ENCODE data around the gene CNDP2.

CNDP2 gene

GRCh38 chr18:74479486-74480148, 16.5 kb upstream of the CNDP2 start:
- Histone ChIP-seq H3K4me2 (ENCODE audit: low read length) (no peak overlapping the region), H3K27me3 (ENCODE audit: insufficient read depth, low read length) (no peaks in the 10 kb centered on the region), H3K27ac (ENCODE audit: low read depth, low read length, poor library complexity, severe bottlenecking) (no peak overlapping the region), H3K4me3 (ENCODE audit: low read depth, low read length, poor library complexity, severe bottlenecking) (no peak overlapping the region), H2AFZ (ENCODE audit: low read length) (no peak overlapping the region), H4K20me1 (ENCODE audit: insufficient read depth, low read length) (no peaks in the 10 kb centered on the region), H3K79me2 (ENCODE audit: insufficient read depth, low read length) (no peaks in the 10 kb centered on the region), H3K4me1 (ENCODE audit: insufficient read depth, low read length, severe bottlenecking) (no peaks in the 10 kb centered on the region), H3K36me3 (ENCODE audit: insufficient read depth, low read length) (no peaks in the 10 kb centered on the region), H3K9me2 (ENCODE audit: low read depth, low read length) (no peaks in the 10 kb centered on the region), H3K9me3 (ENCODE audit: low read length) (no peaks in the 10 kb centered on the region), H3K9ac (ENCODE audit: low read length) (no peak overlapping the region), H3F3A (ENCODE audit: insufficient read depth, low read length) (no peaks in the 10 kb centered on the region)
- TF ChIP-seq EZH2 (IDR thresholded peaks at IDR 0.05; ENCODE audit: borderline replicate concordance, low read length) (no peak), CTCF (IDR thresholded peaks at IDR 0.05; ENCODE audit: low read length) (no peak)

GRCh38 chr18:74480149-74480651, 16.0 kb upstream of the CNDP2 start:
- Histone ChIP-seq H3K27me3 (ENCODE audit: insufficient read depth, low read length) (no peaks in the 10 kb centered on the region), H2AFZ (ENCODE audit: low read length) (no peak overlapping the region)

GRCh38 chr18:74482697-74483096, 13.5 kb upstream of the CNDP2 start:
- Histone ChIP-seq H3F3A (ENCODE audit: insufficient read depth, low read length) (no peaks in the 10 kb centered on the region), H3K9me2 (ENCODE audit: low read depth, low read length) (no peaks in the 10 kb centered on the region), H3K4me1 (ENCODE audit: insufficient read depth, low read length, severe bottlenecking) (no peaks in the 10 kb centered on the region), H3K36me3 (ENCODE audit: insufficient read depth, low read length) (no peaks in the 10 kb centered on the region), H3K4me2 (ENCODE audit: low read length) (no peak overlapping the region), H3K9ac (ENCODE audit: low read length) (no peak overlapping the region), H2AFZ (ENCODE audit: low read length) (no peak overlapping the region), H3K4me3 (ENCODE audit: low read depth, low read length, poor library complexity, severe bottlenecking) (no peak overlapping the region), H3K9me3 (ENCODE audit: low read length) (no peaks in the 10 kb centered on the region), H4K20me1 (ENCODE audit: insufficient read depth, low read length) (no peaks in the 10 kb centered on the region), H3K27ac (ENCODE audit: low read depth, low read length, poor library complexity, severe bottlenecking) (no peak overlapping the region), H3K79me2 (ENCODE audit: insufficient read depth, low read length) (no peaks in the 10 kb centered on the region), H3K27me3 (ENCODE audit: insufficient read depth, low read length) (no peaks in the 10 kb centered on the region)
- TF ChIP-seq CTCF (IDR thresholded peaks at IDR 0.05; ENCODE audit: low read length) = no peak
- no peak for TF ChIP-seq EZH2 (IDR thresholded peaks at IDR 0.05; ENCODE audit: borderline replicate concordance, low read length)

More at GRCh38 chr18:74480149-74480651, 16.0 kb upstream of the CNDP2 start:
- Histone ChIP-seq H3K4me1 (ENCODE audit: insufficient read depth, low read length, severe bottlenecking) (no peaks in the 10 kb centered on the region), H3F3A (ENCODE audit: insufficient read depth, low read length) (no peaks in the 10 kb centered on the region), H4K20me1 (ENCODE audit: insufficient read depth, low read length) (no peaks in the 10 kb centered on the region), H3K4me3 (ENCODE audit: low read depth, low read length, poor library complexity, severe bottlenecking) (no peak overlapping the region), H3K9ac (ENCODE audit: low read length) (no peak overlapping the region), H3K9me3 (ENCODE audit: low read length) (no peaks in the 10 kb centered on the region), H3K9me2 (ENCODE audit: low read depth, low read length) (no peaks in the 10 kb centered on the region), H3K79me2 (ENCODE audit: insufficient read depth, low read length) (no peaks in the 10 kb centered on the region), H3K27ac (ENCODE audit: low read depth, low read length, poor library complexity, severe bottlenecking) (no peak overlapping the region), H3K36me3 (ENCODE audit: insufficient read depth, low read length) (no peaks in the 10 kb centered on the region), H3K4me2 (ENCODE audit: low read length) (no peak overlapping the region)
- no peak for TF ChIP-seq EZH2 (IDR thresholded peaks at IDR 0.05; ENCODE audit: borderline replicate concordance, low read length)
- TF ChIP-seq CTCF (IDR thresholded peaks at IDR 0.05; ENCODE audit: low read length) = no peak

Data from OCI-LY1 (cell line).